Measurements from ENCODE around the gene MT1F. TPM values are rescaled to one million over a fixed set of nuclear protein-coding genes. Genes with fewer than 3 reads are reported as not detected.
A peak's percentile ranks its signal among the peaks of the same experiment; 100 is the strongest.
"Not testable (repeated sequence)": the region's sequence is repeated elsewhere in the genome, so short reads cannot be mapped to it uniquely, and the experiment has no call there.

The MT1F gene
- total RNA-seq, 2 experiments from 2014 or later = 7.0 to 7.1 TPM

GRCh38 chr16:56674570-56674969, 16.8 kb downstream of the MT1F start:
- intact Hi-C loops (cut with DNase I, micrococcal nuclease) = loop anchor here in 1 of 2 experiments (1.0 kb wide), 1 partner anchor 28 kb away; no protein-coding TSS in a partner anchor

DNA sequence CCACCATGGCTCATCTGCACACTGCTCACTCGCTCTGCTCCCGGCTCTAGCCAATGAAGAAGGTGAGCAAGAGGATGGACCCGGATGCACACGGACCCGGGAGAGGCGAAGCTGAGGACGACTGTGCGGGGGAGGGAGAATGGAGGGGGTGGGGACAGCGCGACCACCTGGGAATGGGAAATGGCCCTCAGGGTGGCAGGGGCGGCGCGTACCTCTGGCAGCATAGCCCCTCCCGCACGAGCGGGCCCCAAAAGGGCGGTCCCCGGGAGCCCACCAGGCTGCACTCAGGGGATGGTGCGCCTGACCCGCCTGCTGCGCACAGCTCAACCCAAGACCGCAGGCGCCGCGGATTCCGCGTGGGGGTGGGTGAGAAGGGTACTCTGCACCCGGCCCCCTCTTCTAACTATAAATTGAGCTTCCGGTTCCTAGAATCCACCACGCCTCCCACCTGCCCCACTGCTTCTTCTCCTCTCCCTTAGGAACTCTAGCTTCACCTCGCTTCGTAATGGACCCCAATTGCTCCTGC, 18.0 kb downstream of the MT1F start:
- Mint-ChIP-seq H3K4me1 (peaks cover 12% of the 10 kb centered on the region), H3K27me3 (peaks cover 33% of the 10 kb centered on the region), H3K27ac (peak overlapping the region; percentile 13), H3K4me3 (peak overlapping the region; percentile 47), H3K9me3 (ENCODE audit: low read depth) (no peaks in the 10 kb centered on the region), H3K36me3 (ENCODE audit: low read depth) (no peaks in the 10 kb centered on the region)
- ATAC-seq (peak; percentile 60), DNase-seq (peak; percentile 77)
- POLR2A ChIA-PET = interaction anchor here (0.5 to 1.2 kb wide), 5 partner anchors 13 to 67 kb away, joined by 3 to 8 read pairs (median 5); partner anchors contain the start of genes MT1E and MT2A
- intact Hi-C loops (cut with DNase I, micrococcal nuclease) = no loop called here
- CTCF ChIA-PET = interaction anchor here (0.7 to 1.7 kb wide), 6 partner anchors 10 to 110 kb away, joined by 3 to 11 read pairs (median 4); no protein-coding TSS in a partner anchor

More at GRCh38 chr16:56674570-56674969, 16.8 kb downstream of the MT1F start:
- not testable (repeated sequence) for H3K9me3 Mint-ChIP-seq (ENCODE audit: low read depth); ATAC-seq; H3K27ac Mint-ChIP-seq; DNase-seq; H3K4me3 Mint-ChIP-seq; H3K36me3 Mint-ChIP-seq (ENCODE audit: low read depth)
- Mint-ChIP-seq H3K4me1 (peaks cover 16% of the 10 kb centered on the region), H3K27me3 (peaks cover 43% of the 10 kb centered on the region)
- CTCF ChIA-PET = interaction anchor here (1.6 to 2.3 kb wide), 2 partner anchors 8 to 27 kb away, joined by 4 to 16 read pairs; partner anchors contain the start of gene MT1X
- POLR2A ChIA-PET = interaction anchor here (0.9 kb wide), 1 partner anchor 49 kb away, joined by 3 read pairs; the partner anchor contains the start of gene MT1E

GRCh38 chr16:56677474-56677873, 19.7 kb downstream of the MT1F start:
- Mint-ChIP-seq H3K4me3 (no peak overlapping the region), H3K4me1 (peaks cover 21% of the 10 kb centered on the region)
- intact Hi-C loops (cut with DNase I, micrococcal nuclease) = no loop called here

DNA sequence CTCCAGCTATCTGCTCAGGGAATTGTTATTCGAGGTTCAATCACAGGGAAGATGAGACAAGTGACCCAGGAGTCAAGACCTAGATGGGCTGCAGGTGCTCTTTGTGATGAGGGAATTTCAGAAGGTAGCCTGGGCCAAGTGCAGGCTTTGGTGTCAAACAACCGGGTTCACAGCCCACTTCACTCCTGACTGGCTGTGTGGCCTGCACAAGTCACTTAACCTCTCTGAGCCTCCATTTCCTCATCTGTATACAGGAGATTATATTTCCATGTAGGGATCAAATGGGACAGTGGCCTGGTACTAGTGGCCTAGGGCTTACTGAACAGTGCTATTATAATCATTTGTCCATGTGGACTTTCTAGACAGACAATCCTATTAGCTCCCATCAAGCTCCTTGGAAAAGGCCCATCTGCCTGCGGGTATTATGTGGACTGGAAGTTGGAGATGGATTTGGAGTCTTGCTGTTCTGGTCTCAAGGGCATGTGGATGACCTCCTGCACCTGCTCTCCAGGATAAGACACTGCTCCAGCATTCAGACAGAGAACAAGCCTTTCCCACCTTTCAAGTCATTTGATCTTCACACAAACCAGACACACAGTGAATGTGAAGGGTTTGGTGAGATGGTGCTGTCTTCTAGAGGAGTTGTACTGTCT, 21.4 kb downstream of the MT1F start:
- ChIA-PET CTCF (interaction anchor here (1.0 to 1.6 kb wide), 4 partner anchors 11 to 88 kb away, joined by 3 to 6 read pairs (median 5); no protein-coding TSS in a partner anchor), POLR2A (interaction anchor here (1.0 kb wide), 1 partner anchor 71 kb away, joined by 4 read pairs; the partner anchor contains the start of gene MT2A)
- ATAC-seq (no peak), DNase-seq (no peak)
- Mint-ChIP-seq H3K27ac (no peak overlapping the region), H3K4me3 (no peak overlapping the region), H3K27me3 (peaks cover 12% of the 10 kb centered on the region), H3K9me3 (ENCODE audit: low read depth) (no peaks in the 10 kb centered on the region), H3K4me1 (peaks cover 29% of the 10 kb centered on the region), H3K36me3 (ENCODE audit: low read depth) (peaks cover 6% of the 10 kb centered on the region)
- intact Hi-C loops (cut with DNase I, micrococcal nuclease) = no loop called here

More at GRCh38 chr16:56677474-56677873, 19.7 kb downstream of the MT1F start:
- ATAC-seq (no peak), DNase-seq (no peak)
- peaks cover 21% of the 10 kb centered on the region for H3K27me3 Mint-ChIP-seq
- ChIA-PET CTCF (interaction anchor here (0.8 to 1.3 kb wide), 2 partner anchors 9 to 100 kb away, joined by 3 read pairs; partner anchors contain the start of gene MT1G), POLR2A (no interaction called here)
- no peak overlapping the region for H3K27ac Mint-ChIP-seq
- H3K36me3 Mint-ChIP-seq (ENCODE audit: low read depth) = no peaks in the 10 kb centered on the region
- no peaks in the 10 kb centered on the region for H3K9me3 Mint-ChIP-seq (ENCODE audit: low read depth)

GRCh38 chr16:56679818-56680217, 22.1 kb downstream of the MT1F start:
- intact Hi-C loops (cut with DNase I, micrococcal nuclease) = loop anchor here in 1 of 2 experiments (5.0 kb wide), 2 partner anchors 103 to 323 kb away; no protein-coding TSS in a partner anchor
- ChIA-PET CTCF (interaction anchor here (0.9 to 1.6 kb wide), 2 partner anchors 11 to 29 kb away, joined by 3 to 5 read pairs; no protein-coding TSS in a partner anchor), POLR2A (no interaction called here)
- Mint-ChIP-seq H3K27me3 (peaks cover 7% of the 10 kb centered on the region), H3K4me3 (no peak overlapping the region), H3K36me3 (ENCODE audit: low read depth) (peaks cover 8% of the 10 kb centered on the region), H3K27ac (no peak overlapping the region), H3K4me1 (peaks cover 31% of the 10 kb centered on the region), H3K9me3 (ENCODE audit: low read depth) (no peaks in the 10 kb centered on the region)
- ATAC-seq (peak; percentile 31), DNase-seq (peak; percentile 47)

DNA sequence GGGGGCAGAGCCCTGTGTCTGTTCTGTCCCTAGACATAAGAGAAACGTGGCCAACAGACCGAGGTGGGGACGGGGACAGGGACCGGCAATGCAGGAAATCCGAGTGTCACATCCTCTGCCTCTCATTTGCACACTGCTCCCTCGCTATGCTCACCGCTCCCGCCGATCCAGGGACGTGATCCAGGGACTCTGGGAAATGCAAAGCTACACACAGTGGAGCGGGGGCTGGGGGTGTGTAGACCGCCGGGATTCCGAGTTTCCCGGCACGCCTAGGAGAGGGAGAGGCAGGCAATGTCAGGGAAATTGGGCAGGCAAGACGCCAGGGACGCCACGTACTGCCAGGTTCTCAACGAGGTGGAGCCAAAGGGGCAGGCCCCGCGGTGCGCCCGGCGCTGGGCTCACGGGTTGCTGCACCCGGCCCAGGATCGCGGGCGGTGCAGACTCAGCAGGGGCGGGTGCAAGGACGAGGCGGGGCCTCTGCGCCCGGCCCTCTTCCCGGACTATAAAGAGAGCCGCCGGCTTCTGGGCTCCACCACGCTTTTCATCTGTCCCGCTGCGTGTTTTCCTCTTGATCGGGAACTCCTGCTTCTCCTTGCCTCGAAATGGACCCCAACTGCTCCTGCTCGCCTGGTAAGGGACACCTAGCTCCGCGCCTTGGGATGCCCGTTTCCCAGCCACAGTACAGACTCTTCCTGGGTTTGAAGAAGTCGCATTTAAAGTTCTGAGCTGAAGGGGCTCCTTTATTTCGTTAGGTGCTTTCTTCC, 24.4 kb downstream of the MT1F start, which contains the start of gene MT1X:
Gene MT1X (plus strand): TSS at position 532 of the 764 bp plus-strand sequence. CDS start 71 bp downstream, at position 603.
- Mint-ChIP-seq H3K9me3 (ENCODE audit: low read depth) (no peaks in the 10 kb centered on the region), H3K27ac (peak within 1 kb of the TSS; percentile 97), H3K4me3 (peak within 1 kb of the TSS; percentile 89), H3K36me3 (ENCODE audit: low read depth) (peaks cover 17% of the 10 kb centered on the region), H3K27me3 (no peaks in the 10 kb centered on the region), H3K4me1 (peaks cover 22% of the 10 kb centered on the region)
- ChIA-PET CTCF (interaction anchor here (1.5 to 3.8 kb wide), 4 partner anchors 8 to 76 kb away, joined by 4 to 28 read pairs (median 8); no protein-coding TSS in a partner anchor), POLR2A (interaction anchor here (1.0 to 1.5 kb wide), 6 partner anchors 12 to 74 kb away, joined by 3 to 10 read pairs (median 6); partner anchors contain the start of genes MT1E, MT1F, MT1H and MT2A)
- DNase-seq (peak; percentile 96), ATAC-seq (peak; percentile 96)
- intact Hi-C loops (cut with DNase I, micrococcal nuclease) = loop anchor here (1.0 to 5.0 kb wide), 13 partner anchors 13 to 325 kb away; partner anchors contain the start of genes MT1F (in 2 of the 2), MT1G (in 2 of the 2), MT2A (in 2 of the 2) and BBS2 (in 1 of the 2)

- POLR2A ChIA-PET = interaction anchor here (0.6 to 1.5 kb wide), 7 partner anchors 10 to 74 kb away, joined by 3 to 10 read pairs (median 4); partner anchors contain the start of genes MT1E, MT1F and MT2A
- intact Hi-C loops (cut with DNase I, micrococcal nuclease) = loop anchor here (1.0 to 5.0 kb wide), 13 partner anchors 14 to 326 kb away; partner anchors contain the start of genes MT1F (in 2 of the 2), MT1G (in 2 of the 2), MT2A (in 2 of the 2) and BBS2 (in 1 of the 2)
- Mint-ChIP-seq H3K27me3 (no peaks in the 10 kb centered on the region), H3K36me3 (ENCODE audit: low read depth) (peaks cover 17% of the 10 kb centered on the region), H3K9me3 (ENCODE audit: low read depth) (no peaks in the 10 kb centered on the region), H3K27ac (peak overlapping the region; percentile 85), H3K4me1 (peaks cover 22% of the 10 kb centered on the region), H3K4me3 (peak overlapping the region; percentile 89)
- DNase-seq (peak; percentile 24), ATAC-seq (no peak)
- CTCF ChIA-PET = interaction anchor here (0.7 to 3.8 kb wide), 6 partner anchors 9 to 282 kb away, joined by 3 to 28 read pairs (median 6); no protein-coding TSS in a partner anchor
Observed at GRCh38 chr16:56682703-56683397, 25.1 kb downstream of the MT1F start.

- POLR2A ChIA-PET = interaction anchor here (0.6 to 1.5 kb wide), 4 partner anchors 11 to 75 kb away, joined by 3 to 10 read pairs (median 5); partner anchors contain the start of gene MT2A
- intact Hi-C loops (cut with DNase I, micrococcal nuclease) = loop anchor here (2.0 to 5.0 kb wide), 3 partner anchors 15 to 326 kb away; partner anchors contain the start of genes MT1G (in 1 of the 2) and MT1H (in 1 of the 2)
- H3K27ac Mint-ChIP-seq = no peak overlapping the region
Observed at GRCh38 chr16:56683424-56684172, 25.8 kb downstream of the MT1F start.

DNA sequence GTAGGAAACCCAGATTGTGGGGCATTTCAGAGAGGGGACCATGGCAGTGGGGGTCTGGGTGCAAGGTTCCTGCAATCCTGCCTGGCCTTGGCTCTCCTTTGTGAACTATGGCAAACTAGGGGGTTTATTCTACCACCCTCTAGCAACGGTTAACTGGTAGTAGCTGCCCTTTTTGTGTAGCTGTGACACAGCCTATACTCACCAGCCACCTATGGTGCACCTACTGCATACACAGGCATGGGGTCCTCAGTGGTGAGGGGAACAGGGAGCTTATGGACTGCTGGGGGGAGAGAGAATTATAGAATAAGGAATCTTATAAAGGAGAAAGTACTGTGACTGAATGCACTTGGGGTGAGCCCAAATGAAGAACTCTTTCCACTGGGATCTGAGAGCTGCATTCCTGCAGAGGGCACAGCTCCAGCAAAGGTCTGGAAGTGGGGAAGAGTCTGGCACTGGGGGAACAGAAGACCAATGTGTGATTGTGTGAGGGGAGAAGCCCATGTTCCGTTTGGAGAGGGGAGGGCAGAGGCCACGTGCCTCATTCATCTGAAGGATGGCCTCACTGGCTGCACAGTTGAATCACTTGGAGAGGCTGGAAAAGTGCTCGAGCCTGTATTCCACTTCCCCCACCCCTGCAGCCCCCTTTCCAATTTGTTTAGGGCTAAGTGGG, 26.6 kb downstream of the MT1F start:
- Mint-ChIP-seq H3K36me3 (ENCODE audit: low read depth) (peaks cover 17% of the 10 kb centered on the region), H3K4me1 (peaks cover 22% of the 10 kb centered on the region), H3K27me3 (no peaks in the 10 kb centered on the region), H3K27ac (no peak overlapping the region), H3K4me3 (no peak overlapping the region), H3K9me3 (ENCODE audit: low read depth) (no peaks in the 10 kb centered on the region)
- POLR2A ChIA-PET = no interaction called here
- CTCF ChIA-PET = interaction anchor here (0.8 to 3.8 kb wide), 3 partner anchors 8 to 24 kb away, joined by 4 to 28 read pairs (median 5); no protein-coding TSS in a partner anchor
- DNase-seq (no peak), ATAC-seq (no peak)
- intact Hi-C loops (cut with DNase I, micrococcal nuclease) = loop anchor here in 1 of 2 experiments (5.0 kb wide), 2 partner anchors 107 to 327 kb away; no protein-coding TSS in a partner anchor

More at GRCh38 chr16:56683424-56684172, 25.8 kb downstream of the MT1F start:
- H3K9me3 Mint-ChIP-seq (ENCODE audit: low read depth) = no peaks in the 10 kb centered on the region
- H3K36me3 Mint-ChIP-seq (ENCODE audit: low read depth) = peaks cover 17% of the 10 kb centered on the region
- H3K27me3 Mint-ChIP-seq = no peaks in the 10 kb centered on the region
- CTCF ChIA-PET = interaction anchor here (0.7 to 3.8 kb wide), 6 partner anchors 10 to 282 kb away, joined by 3 to 28 read pairs (median 6); no protein-coding TSS in a partner anchor
- H3K4me1 Mint-ChIP-seq = peaks cover 22% of the 10 kb centered on the region
- peak overlapping the region; percentile 89 for H3K4me3 Mint-ChIP-seq
- ATAC-seq (no peak), DNase-seq (no peak)

All from activated CD4-positive, alpha-beta T cell treated with anti-CD3 and anti-CD28 coated beads for 36 hours (primary cell).